GM12891 (cell line): ENCODE results near the gene CNOT2.

Experiments used
- PAX5 ChIP-seq: IDR thresholded peaks from 2 replicates; pipeline ENCODE4 v1.6.1; 2011; ENCODE audit warnings: low read length, moderate library complexity, mild to moderate bottlenecking; ENCODE audit not compliant: insufficient read depth, severe bottlenecking
- POLR2A ChIP-seq: IDR thresholded peaks from 2 replicates; pipeline ENCODE4 v1.6.1; 2011; ENCODE audit warnings: low read depth, low read length, control low read depth
- POLR2AphosphoS5 ChIP-seq: IDR thresholded peaks from 2 replicates; pipeline ENCODE4 v1.6.1; 2011; ENCODE audit warnings: low read depth, low read length, control low read depth
- POU2F2 ChIP-seq: IDR thresholded peaks from 2 replicates; pipeline ENCODE4 v1.6.1; 2011; ENCODE audit warnings: low read depth, mild to moderate bottlenecking, control low read depth, low read length, moderate library complexity
- SPI1 ChIP-seq: IDR thresholded peaks from 2 replicates; pipeline ENCODE4 v1.6.1; 2011; ENCODE audit warnings: low read depth, low read length, control low read depth
- TAF1 ChIP-seq: IDR thresholded peaks from 2 replicates; pipeline ENCODE4 v1.6.1; 2011; ENCODE audit warnings: low read depth, low read length, control low read depth

GRCh38 chr12:70244409-70244808 is 1.2 kb downstream of the CNOT2 start:
- TF ChIP-seq POLR2AphosphoS5, result no peak
- no peak for TF ChIP-seq POLR2A
- TF ChIP-seq TAF1, result no peak
- TF ChIP-seq SPI1, result no peak
- TF ChIP-seq PAX5, result no peak
- TF ChIP-seq POU2F2, result no peak
